IMR-90 (cell line): Measurements from ENCODE around the gene KRIT1. TPM values are rescaled to one million over a fixed set of nuclear protein-coding genes. Genes with fewer than 3 reads are reported as not detected.

Experiments used
- ATAC-seq: fragments of 200-7000 bp; cut with Tn5 transposase; 2 replicates; pipeline ENCODE4 v1.9.1; 2020; ENCODE audit warnings: low read depth, mild to moderate bottlenecking, moderate library complexity
- BruUV-seq: library from RNA; stranded (reverse); fragments of 400-500 nt; replicated peaks from 2 replicates; lab custom pipeline; 2021; lab: Mats Ljungman, UMichigan
- CTCF ChIA-PET: fragments of 300-600 bp; formaldehyde crosslinking; extraction: SDS; loops from one replicate; lab custom pipeline; 2021; ENCODE audit warnings: antibody characterized with exemption; lab: Yijun Ruan, JAX
- POLR2A ChIA-PET: fragments of 300-600 bp; sonication (Branson Sonifier 250); formaldehyde crosslinking; loops from one replicate; lab custom pipeline; 2022; ENCODE audit warnings: antibody characterized with exemption; ENCODE audit not compliant: unreplicated experiment; lab: Charles Lee
- DNase-seq: peaks from one replicate; pipeline ENCODE4 v3.0.0; 2013
- H2AFZ ChIP-seq: replicated peaks from 2 replicates; pipeline ENCODE3; 2013; ENCODE audit warnings: low read length, mild to moderate bottlenecking; ENCODE audit not compliant: poor library complexity
- H2AK5ac ChIP-seq: 2 replicates; pipeline ENCODE4 v1.6.1; 2013; ENCODE audit warnings: low read depth, low read length, inconsistent platforms
- H2AK9ac ChIP-seq: replicated peaks from 2 replicates; pipeline ENCODE3; 2013; ENCODE audit warnings: mild to moderate bottlenecking, low read depth, low read length, moderate library complexity; ENCODE audit not compliant: poor library complexity
- H2BK120ac ChIP-seq: 2 replicates; pipeline ENCODE4 v1.6.1; 2013; ENCODE audit warnings: low read depth, low read length, inconsistent platforms
- H2BK15ac ChIP-seq: 3 replicates; pipeline ENCODE4 v1.6.1; 2013; ENCODE audit warnings: low read depth, low read length, inconsistent platforms
- H2BK20ac ChIP-seq: 2 replicates; pipeline ENCODE4 v1.6.1; 2013; ENCODE audit warnings: low read depth, mild to moderate bottlenecking, inconsistent platforms, low read length, moderate library complexity
- H2BK5ac ChIP-seq: 2 replicates; pipeline ENCODE4 v1.6.1; 2013; ENCODE audit warnings: mild to moderate bottlenecking, low read depth, low read length, inconsistent platforms; ENCODE audit not compliant: poor library complexity, severe bottlenecking
- H3K14ac ChIP-seq: replicated peaks from 2 replicates; pipeline ENCODE4 v1.6.1; 2013; ENCODE audit warnings: low read depth, low read length, inconsistent platforms
- H3K18ac ChIP-seq: 2 replicates; pipeline ENCODE4 v1.6.1; 2013; ENCODE audit warnings: low read depth, low read length, control low read depth
- H3K23ac ChIP-seq: 2 replicates; pipeline ENCODE4 v1.6.1; 2013; ENCODE audit warnings: low read depth, low read length, inconsistent platforms
- H3K27ac ChIP-seq: 2 replicates; pipeline ENCODE4 v1.5.1; 2013; ENCODE audit warnings: mild to moderate bottlenecking, control low read depth, low read length; ENCODE audit not compliant: insufficient read depth
- H3K27me3 ChIP-seq: 2 replicates; pipeline ENCODE4 v1.6.1; 2013; ENCODE audit warnings: low read length; ENCODE audit not compliant: control insufficient read depth, insufficient read depth
- H3K36me3 ChIP-seq: 2 replicates; pipeline ENCODE4 v1.6.1; 2013; ENCODE audit warnings: low read length, mixed read lengths; ENCODE audit not compliant: control insufficient read depth, insufficient read depth
- H3K4ac ChIP-seq: 2 replicates; pipeline ENCODE4 v1.6.1; 2013; ENCODE audit warnings: low read depth, low read length, inconsistent platforms
- H3K4me1 ChIP-seq: 2 replicates; pipeline ENCODE4 v1.6.1; 2013; ENCODE audit warnings: low read length, mixed read lengths; ENCODE audit not compliant: control insufficient read depth, insufficient read depth
- H3K4me2 ChIP-seq: 2 replicates; pipeline ENCODE4 v1.6.1; 2013; ENCODE audit warnings: low read depth, mild to moderate bottlenecking, control low read depth, low read length, moderate library complexity
- H3K4me3 ChIP-seq: 2 replicates; pipeline ENCODE4 v1.5.1; 2013; ENCODE audit warnings: low read depth, mild to moderate bottlenecking, control low read depth, low read length, moderate library complexity; ENCODE audit not compliant: insufficient read depth
- H3K56ac ChIP-seq: 2 replicates; pipeline ENCODE4 v1.6.1; 2013; ENCODE audit warnings: low read length, inconsistent platforms; ENCODE audit not compliant: insufficient read depth; ENCODE audit errors: extremely low read depth
- H3K79me1 ChIP-seq, 2 experiments: 2 replicates each; pipeline ENCODE4 v1.6.1; 2013; ENCODE audit warnings: low read length in 2 of 2, inconsistent platforms in 1 of 2, low read depth in 1 of 2
- H3K9ac ChIP-seq: 2 replicates; pipeline ENCODE4 v1.6.1; 2013; ENCODE audit warnings: low read depth, low read length, control low read depth
- H3K9me1 ChIP-seq: 2 replicates; pipeline ENCODE4 v1.6.1; 2013; ENCODE audit warnings: low read length, inconsistent platforms; ENCODE audit not compliant: insufficient read depth
- H3K9me3 ChIP-seq: 2 replicates; pipeline ENCODE4 v1.6.1; 2013; ENCODE audit warnings: low read length; ENCODE audit not compliant: control insufficient read depth, insufficient read depth
- H4K20me1 ChIP-seq: 2 replicates; pipeline ENCODE4 v1.6.1; 2013; ENCODE audit warnings: low read length, inconsistent platforms; ENCODE audit not compliant: insufficient read depth
- H4K5ac ChIP-seq: 2 replicates; pipeline ENCODE4 v1.6.1; 2013; ENCODE audit warnings: mild to moderate bottlenecking, low read depth, low read length, control low read depth
- H4K8ac ChIP-seq, 2 experiments: 2 replicates each; pipeline ENCODE4 v1.6.1; 2013; ENCODE audit warnings: low read depth in 2 of 2, low read length in 2 of 2, control low read depth in 1 of 2, inconsistent platforms in 1 of 2
- H4K91ac ChIP-seq: 2 replicates; pipeline ENCODE4 v1.6.1; 2013; ENCODE audit warnings: low read depth, low read length, inconsistent platforms; ENCODE audit not compliant: insufficient read depth
- BHLHE40 ChIP-seq: fragments of 150-350 bp; IDR thresholded peaks from 2 replicates; pipeline ENCODE4 v1.6.1; 2016; ENCODE audit warnings: mild to moderate bottlenecking, low read depth, low read length
- CTCF ChIP-seq: conservative IDR thresholded peaks from 2 replicates; pipeline ENCODE4 v1.5.1; 2012; ENCODE audit warnings: mild to moderate bottlenecking, low read depth, low read length, improper control_type of control experiment
- ELK1 ChIP-seq: fragments of 150-350 bp; IDR thresholded peaks from 2 replicates; pipeline ENCODE4 v1.6.1; 2016; ENCODE audit warnings: low read depth, mild to moderate bottlenecking, low read length, moderate library complexity, borderline replicate concordance
- RCOR1 ChIP-seq: IDR thresholded peaks from 2 replicates; pipeline ENCODE4 v1.6.1; 2012; ENCODE audit warnings: mild to moderate bottlenecking, low read length, improper control_type of control experiment; ENCODE audit not compliant: insufficient replicate concordance
- SMC3 ChIP-seq: fragments of 150-350 bp; IDR thresholded peaks from 2 replicates; pipeline ENCODE4 v1.6.1; 2016; ENCODE audit warnings: low read depth, mild to moderate bottlenecking, antibody characterized with exemption, low read length, moderate library complexity
- USF2 ChIP-seq: fragments of 150-350 bp; IDR thresholded peaks from 2 replicates; pipeline ENCODE4 v1.6.1; 2017; ENCODE audit warnings: mild to moderate bottlenecking, antibody characterized with exemption, low read length, low read depth
- WGBS, 2 experiments: methylation state at CpG; one replicate each; pipeline versions ENCODE4 v1.1.5 to v1.1.7; 2013; ENCODE audit warnings: missing lambda C conversion rate in 2 of 2; ENCODE audit not compliant: insufficient read length in 1 of 2; ENCODE audit errors: extremely low coverage in 2 of 2; 5-methylcytosine and 5-hydroxymethylcytosine counted together
- dilution Hi-C: fragments of 300-500 bp; cut with HindIII; formaldehyde crosslinking; loops from one replicate; pipeline ENCODE4 v1.14.3; 2018; ENCODE audit warnings: low sequenced_read_pairs; ENCODE audit not compliant: unreplicated experiment
- in situ Hi-C: fragments of 300-500 bp; cut with MboI; formaldehyde crosslinking; loops from 3 replicates; pipeline ENCODE4 v1.14.3; 2019; ENCODE audit warnings: low sequenced_read_pairs, inconsistent platforms, mixed read lengths
- intact Hi-C: fragments of 100-400 bp; cut with micrococcal nuclease; formaldehyde crosslinking; loops from 2 replicates; pipeline ENCODE4 v1.10.0; 2022
- polyA plus RNA-seq, 3 experiments: library from polyadenylated mRNA; depleted of rRNA; stranded (reverse); fragments of >200 nt; gene quantifications; 2 replicates each; pipeline ENCODE4 v1.2.3, GENCODE V29; 2012; ENCODE audit warnings: low replicate concordance in 1 of 3
- total RNA-seq: library from RNA; depleted of rRNA; stranded (reverse); fragments of >200 nt; gene quantifications from 2 replicates; pipeline ENCODE4 v1.2.3, GENCODE V29; 2012

Gene KRIT1
- total and polyA plus RNA-seq, 2 of the 4 experiments (the other 2 are of a cell fraction), result 22.9 to 38.2 TPM

GRCh38 chr7:92206672-92207071 lies 39.0 kb downstream of the KRIT1 start:
- H2BK15ac ChIP-seq, result no peak overlapping the region
- no peak for TF ChIP-seq RCOR1
- no peak for TF ChIP-seq SMC3
- no peak for TF ChIP-seq ELK1
- TF ChIP-seq USF2, result no peak
- TF ChIP-seq BHLHE40, result no peak
- TF ChIP-seq CTCF, result no peak
- no peak overlapping the region for H2AK5ac ChIP-seq
- ATAC-seq (no peak), DNase-seq (no peak)
- intact Hi-C loops, result no loop called here
- H2BK20ac ChIP-seq, result no peak overlapping the region
- dilution Hi-C loops, result no loop called here
- in situ Hi-C loops, result no loop called here
- H4K5ac ChIP-seq, result no peak overlapping the region
- no peak overlapping the region for H3K4me3 ChIP-seq
- POLR2A ChIA-PET, result interaction anchor here (0.6 kb wide), 1 partner anchor 30 kb away, joined by 3 read pairs; no protein-coding TSS in a partner anchor
- no peak overlapping the region for H3K4me2 ChIP-seq
- no CpG with 5 or more reads among the region's 1 CpG for WGBS, 2 experiments
- H3K9me3 ChIP-seq, result no peaks in the 10 kb centered on the region
- H3K36me3 ChIP-seq, result peaks cover 16% of the 10 kb centered on the region
- no peak overlapping the region for H3K4ac ChIP-seq
- H3K9me1 ChIP-seq, result no peaks in the 10 kb centered on the region
- H3K27ac ChIP-seq, result no peak overlapping the region
- CTCF ChIA-PET, result no interaction called here
- H3K23ac ChIP-seq, result no peak overlapping the region
- no peak overlapping the region for H2BK5ac ChIP-seq
- no peaks in the 10 kb centered on the region for H3K27me3 ChIP-seq
- H4K91ac ChIP-seq, result no peak overlapping the region
- H3K4me1 ChIP-seq, result no peaks in the 10 kb centered on the region
- H3K14ac ChIP-seq, result no peak overlapping the region
- no peak overlapping the region for H3K56ac ChIP-seq
- no peak overlapping the region for H2AK9ac ChIP-seq
- no peak overlapping the region for H3K9ac ChIP-seq
- H2BK120ac ChIP-seq, result no peak overlapping the region
- no TSS peak for BruUV-seq
- H4K20me1 ChIP-seq, result no peaks in the 10 kb centered on the region
- no peak overlapping the region for H3K18ac ChIP-seq
- H2AFZ ChIP-seq, result no peak overlapping the region
- H3K79me1 ChIP-seq, result peaks cover 4 to 8% of the 10 kb centered on the region in 2 experiments; a peak in 2 of 4 replicates
- no peak overlapping the region for H4K8ac ChIP-seq
